Coronary artery (tissue), 2 donors: ENCODE measurements around the gene IKBKE.

Experiments used
- DNase-seq: peaks from one replicate; pipeline ENCODE4 v3.0.0-alpha.2; 2017; ENCODE audit warnings: low spot score
- H3K27ac ChIP-seq, 2 donors: fragments of 200-600 bp; sonication (generic); one replicate each; pipeline ENCODE4 v1.5.1; 2016 to 2019
- H3K4me3 ChIP-seq: fragments of 200-600 bp; sonication (generic); 2 replicates; pipeline ENCODE4 v1.5.1; 2016; ENCODE audit warnings: mild to moderate bottlenecking, moderate library complexity
- TF ChIP-seq, protein P1 (sequence below): fragments of 200-600 bp; sonication (generic); IDR thresholded peaks from one replicate; pipeline ENCODE4 v1.5.1; 2019; ENCODE audit warnings: antibody characterized with exemption

Gene IKBKE

DNA sequence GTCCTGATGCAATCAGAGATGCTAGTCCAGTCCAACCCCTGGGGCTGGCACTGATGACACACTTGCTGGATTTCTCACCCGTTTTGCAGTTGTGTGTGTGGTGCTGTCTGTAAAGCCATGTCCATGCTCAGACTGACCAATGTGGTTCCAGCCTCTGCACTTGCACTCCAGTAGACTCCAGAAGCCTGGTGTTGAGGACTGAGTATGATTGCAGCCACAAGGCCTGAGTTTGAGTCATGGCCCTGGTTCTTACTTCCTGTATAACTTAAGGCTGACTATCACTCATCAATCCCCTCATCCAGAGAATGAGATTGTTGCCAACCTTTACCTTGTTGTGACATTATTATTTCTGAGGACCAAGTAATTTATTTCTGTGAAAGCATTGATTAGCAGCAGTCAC is 34.8 kb upstream of the IKBKE start:
- H3K27ac ChIP-seq = no peak overlapping the region
- DNase-seq = no peak
- H3K4me3 ChIP-seq = no peak overlapping the region
- TF ChIP-seq, protein P1, sequence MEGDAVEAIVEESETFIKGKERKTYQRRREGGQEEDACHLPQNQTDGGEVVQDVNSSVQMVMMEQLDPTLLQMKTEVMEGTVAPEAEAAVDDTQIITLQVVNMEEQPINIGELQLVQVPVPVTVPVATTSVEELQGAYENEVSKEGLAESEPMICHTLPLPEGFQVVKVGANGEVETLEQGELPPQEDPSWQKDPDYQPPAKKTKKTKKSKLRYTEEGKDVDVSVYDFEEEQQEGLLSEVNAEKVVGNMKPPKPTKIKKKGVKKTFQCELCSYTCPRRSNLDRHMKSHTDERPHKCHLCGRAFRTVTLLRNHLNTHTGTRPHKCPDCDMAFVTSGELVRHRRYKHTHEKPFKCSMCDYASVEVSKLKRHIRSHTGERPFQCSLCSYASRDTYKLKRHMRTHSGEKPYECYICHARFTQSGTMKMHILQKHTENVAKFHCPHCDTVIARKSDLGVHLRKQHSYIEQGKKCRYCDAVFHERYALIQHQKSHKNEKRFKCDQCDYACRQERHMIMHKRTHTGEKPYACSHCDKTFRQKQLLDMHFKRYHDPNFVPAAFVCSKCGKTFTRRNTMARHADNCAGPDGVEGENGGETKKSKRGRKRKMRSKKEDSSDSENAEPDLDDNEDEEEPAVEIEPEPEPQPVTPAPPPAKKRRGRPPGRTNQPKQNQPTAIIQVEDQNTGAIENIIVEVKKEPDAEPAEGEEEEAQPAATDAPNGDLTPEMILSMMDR = no peak

DNA sequence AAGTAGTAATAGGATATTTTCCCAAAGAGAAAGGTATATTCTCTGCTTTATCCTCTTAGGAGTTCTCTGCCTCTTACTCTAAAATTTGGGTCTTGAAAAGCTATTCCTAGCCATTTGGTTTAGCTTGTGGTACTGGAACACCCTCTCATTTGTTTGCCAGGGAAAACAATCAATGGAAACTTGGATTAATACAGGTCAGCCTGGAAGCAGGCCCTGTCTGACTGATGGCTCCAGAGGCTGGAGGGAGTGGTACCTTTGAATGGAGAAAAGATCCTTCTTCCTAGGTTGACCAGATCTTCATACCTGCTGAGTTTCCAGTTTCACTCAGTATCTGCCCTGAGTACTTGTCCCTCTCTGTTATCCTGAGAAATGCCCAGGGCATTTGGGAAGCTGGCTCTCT is 31.7 kb upstream of the IKBKE start:
- H3K27ac ChIP-seq = no peak overlapping the region
- DNase-seq = no peak
- TF ChIP-seq, protein P1 = no peak
- no peak overlapping the region for H3K4me3 ChIP-seq

DNA sequence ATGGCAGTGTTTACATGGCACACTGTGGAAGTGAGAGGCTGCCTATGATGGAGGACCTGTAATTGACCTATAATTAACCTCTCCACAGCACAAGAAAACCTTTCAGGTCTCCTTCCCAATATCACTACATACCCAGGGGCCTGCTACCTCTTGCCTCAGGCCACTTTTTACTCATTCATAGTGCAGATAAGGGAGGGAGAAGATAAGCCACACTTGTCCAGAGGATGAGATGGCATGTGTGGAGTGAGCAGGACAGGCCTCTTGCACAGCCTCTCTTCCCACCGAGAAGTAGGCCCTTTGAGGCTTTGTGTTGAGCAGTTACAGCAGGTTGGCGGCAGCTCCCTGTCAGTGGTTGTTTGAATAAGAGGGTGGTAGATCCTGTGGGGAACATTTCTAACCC is 31.1 kb upstream of the IKBKE start:
- no peak overlapping the region for H3K4me3 ChIP-seq
- H3K27ac ChIP-seq = no peak overlapping the region
- no peak for DNase-seq
- TF ChIP-seq, protein P1 = no peak

DNA sequence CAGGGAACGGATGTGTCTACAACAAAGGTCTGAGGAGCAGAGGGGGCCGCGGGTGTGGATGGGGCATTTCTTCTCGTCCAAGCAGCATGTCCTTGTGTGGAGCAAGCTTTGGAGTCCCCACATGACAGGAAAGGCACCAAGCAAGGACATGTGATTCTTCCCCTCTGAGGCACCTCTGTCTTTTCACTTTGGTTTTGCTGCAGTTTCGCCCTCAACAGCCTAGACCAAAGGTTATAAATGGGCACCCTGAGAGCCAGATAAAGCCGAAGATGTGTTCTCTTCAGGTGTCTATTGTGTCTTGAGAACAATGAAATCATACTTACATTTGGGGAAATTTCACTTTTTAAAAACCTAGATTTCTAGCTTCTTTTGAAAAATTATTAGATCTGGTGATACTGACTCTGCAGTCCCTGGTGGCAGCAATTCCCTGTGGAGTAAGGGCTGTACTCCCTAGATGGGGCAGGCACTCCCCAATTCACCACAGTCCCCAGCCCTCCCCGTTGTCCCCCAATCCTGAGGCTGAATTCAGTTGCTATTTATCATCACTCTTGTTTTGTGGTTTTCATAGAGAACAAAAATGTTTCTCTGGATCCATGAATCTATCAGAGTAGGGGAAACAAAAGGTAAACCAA is 28.8 kb upstream of the IKBKE start:
- DNase-seq = no peak
- Histone ChIP-seq H3K4me3 (no peak overlapping the region), H3K27ac (no peak overlapping the region)
- TF ChIP-seq, protein P1 = no peak

DNA sequence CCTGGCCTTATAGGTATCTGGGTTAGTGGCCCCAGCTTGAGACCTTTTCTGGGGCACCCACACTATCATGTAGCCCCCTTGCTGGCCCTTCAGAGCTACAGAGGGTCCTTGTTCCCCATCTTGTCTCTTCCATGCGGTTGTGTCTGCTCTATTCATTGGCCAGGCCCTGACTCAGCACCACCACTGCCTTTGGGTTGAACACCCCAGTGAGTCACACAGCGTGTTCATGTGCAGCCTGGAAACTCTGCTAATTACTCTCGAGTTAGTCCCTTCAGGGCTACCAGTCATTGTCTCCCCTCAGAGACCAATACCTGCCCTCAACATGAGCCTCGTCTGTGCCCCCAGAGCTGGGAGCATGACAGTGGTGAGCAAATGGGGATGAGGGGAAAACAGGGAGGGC is 28.2 kb upstream of the IKBKE start:
- DNase-seq = no peak
- Histone ChIP-seq H3K4me3 (no peak overlapping the region), H3K27ac (no peak overlapping the region)
- TF ChIP-seq, protein P1 = no peak

DNA sequence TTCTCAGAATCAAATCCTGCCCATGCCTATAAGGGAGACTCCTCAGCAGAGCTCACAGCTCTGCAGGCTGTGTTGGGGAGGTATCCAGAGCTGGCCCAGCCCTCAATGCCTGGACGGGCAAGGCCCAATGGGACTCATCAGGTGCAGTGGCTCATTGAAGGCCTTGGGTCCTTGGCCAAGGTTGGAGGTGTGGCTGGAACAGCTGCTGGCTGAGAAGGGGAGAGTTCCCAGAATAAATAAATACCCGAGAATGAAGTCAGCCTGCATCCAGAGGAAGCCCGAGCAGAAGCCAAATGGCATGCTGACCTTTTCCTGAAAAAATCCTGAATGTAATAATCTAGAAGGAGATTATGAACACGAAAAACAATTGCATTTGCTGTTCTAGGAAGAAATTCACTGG is 25.2 kb upstream of the IKBKE start:
- peak overlapping the region in 1 of 2 donors; percentile 30 for H3K27ac ChIP-seq
- DNase-seq = no peak
- TF ChIP-seq, protein P1 = no peak
- no peak overlapping the region for H3K4me3 ChIP-seq

DNA sequence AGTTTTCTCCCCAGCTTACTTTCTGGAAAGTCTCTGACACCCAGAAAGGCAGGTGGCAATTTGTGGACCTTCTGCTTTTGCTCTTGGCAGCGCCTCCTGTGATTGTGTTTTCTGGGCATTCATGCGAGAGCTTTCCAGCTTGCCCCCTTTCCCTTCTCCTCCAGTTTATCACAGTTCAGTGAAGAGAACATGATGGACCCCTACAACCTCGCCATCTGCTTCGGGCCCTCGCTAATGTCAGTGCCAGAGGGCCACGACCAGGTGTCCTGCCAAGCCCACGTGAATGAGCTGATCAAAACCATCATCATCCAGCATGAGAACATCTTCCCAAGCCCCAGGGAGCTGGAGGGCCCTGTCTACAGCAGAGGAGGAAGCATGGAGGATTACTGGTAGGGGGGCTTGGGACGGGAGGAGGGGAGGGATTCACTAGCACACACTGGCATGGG is 24.3 kb upstream of the IKBKE start:
- DNase-seq = no peak
- Histone ChIP-seq H3K27ac (no peak overlapping the region), H3K4me3 (no peak overlapping the region)
- TF ChIP-seq, protein P1 = no peak
